ENCODE data around the gene KEAP1.

GRCh38 chr19:10517361-10517759 lies 14.2 kb upstream of the KEAP1 start, which contains the start of gene S1PR5:
- TF ChIP-seq E2F4 (CRISPR knock-in tag; IDR thresholded peaks at IDR 0.05; ENCODE audit: low read depth) (no peak), BRCA1 (IDR thresholded peaks at IDR 0.05) (no peak), BRCA1 (CRISPR knock-in tag; IDR thresholded peaks at IDR 0.05) (no peak), POLR2A (conservative IDR thresholded peaks at IDR 0.05) (no peak), GABPB2 (CRISPR knock-in tag; conservative IDR thresholded peaks at IDR 0.05) (no peak), KDM1A (IDR thresholded peaks at IDR 0.05) (no peak)

Data from K562 (cell line).